ENCODE data around the gene ANKFN1. TPM values are rescaled to one million over a fixed set of nuclear protein-coding genes. Genes with fewer than 3 reads are reported as not detected.

The ANKFN1 gene
- total RNA-seq, 1 experiment from 2014 or later: not detected

DNA sequence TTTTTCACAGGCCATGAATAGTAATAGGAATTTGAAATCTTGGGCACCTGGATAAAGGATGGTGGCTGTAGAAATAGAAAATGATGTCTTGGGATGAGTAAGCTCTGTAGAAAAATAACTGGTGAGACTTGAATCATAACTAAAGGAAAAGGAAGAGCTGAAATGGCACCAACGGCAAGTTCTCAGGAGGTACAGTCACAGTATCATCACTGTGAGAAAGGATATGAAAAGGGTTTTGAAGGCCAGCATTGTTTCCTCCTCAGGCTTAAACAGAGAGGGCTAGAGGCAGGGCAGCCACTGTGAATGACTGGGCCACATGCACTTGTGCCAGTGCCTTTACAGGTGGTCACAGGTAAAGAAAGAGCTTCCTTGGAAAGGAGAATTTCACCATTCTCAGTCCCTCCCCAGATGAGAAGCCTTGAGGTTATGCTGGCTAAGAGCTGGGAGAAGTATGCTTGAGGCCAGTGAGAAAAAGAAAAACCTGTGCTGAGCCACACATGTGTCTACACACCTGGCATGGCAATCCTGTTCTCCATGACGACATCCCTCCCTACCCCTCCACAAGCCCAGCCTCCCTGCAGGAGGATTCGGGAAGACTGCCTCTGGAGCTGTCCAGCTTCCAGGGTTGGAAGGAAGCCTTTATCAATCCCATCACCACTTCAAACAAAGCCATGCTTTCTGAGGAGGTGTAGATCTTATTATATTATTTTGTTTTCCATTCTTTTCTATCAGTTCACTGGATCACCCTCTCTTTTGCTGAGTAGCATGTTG lies 3.8 kb upstream of the ANKFN1 start:
- TF ChIP-seq, protein P1, sequence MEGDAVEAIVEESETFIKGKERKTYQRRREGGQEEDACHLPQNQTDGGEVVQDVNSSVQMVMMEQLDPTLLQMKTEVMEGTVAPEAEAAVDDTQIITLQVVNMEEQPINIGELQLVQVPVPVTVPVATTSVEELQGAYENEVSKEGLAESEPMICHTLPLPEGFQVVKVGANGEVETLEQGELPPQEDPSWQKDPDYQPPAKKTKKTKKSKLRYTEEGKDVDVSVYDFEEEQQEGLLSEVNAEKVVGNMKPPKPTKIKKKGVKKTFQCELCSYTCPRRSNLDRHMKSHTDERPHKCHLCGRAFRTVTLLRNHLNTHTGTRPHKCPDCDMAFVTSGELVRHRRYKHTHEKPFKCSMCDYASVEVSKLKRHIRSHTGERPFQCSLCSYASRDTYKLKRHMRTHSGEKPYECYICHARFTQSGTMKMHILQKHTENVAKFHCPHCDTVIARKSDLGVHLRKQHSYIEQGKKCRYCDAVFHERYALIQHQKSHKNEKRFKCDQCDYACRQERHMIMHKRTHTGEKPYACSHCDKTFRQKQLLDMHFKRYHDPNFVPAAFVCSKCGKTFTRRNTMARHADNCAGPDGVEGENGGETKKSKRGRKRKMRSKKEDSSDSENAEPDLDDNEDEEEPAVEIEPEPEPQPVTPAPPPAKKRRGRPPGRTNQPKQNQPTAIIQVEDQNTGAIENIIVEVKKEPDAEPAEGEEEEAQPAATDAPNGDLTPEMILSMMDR (IDR thresholded peaks at IDR 0.05; ENCODE audit: unreplicated experiment): no peak
- Mint-ChIP-seq H3K27ac (ENCODE audit: unreplicated experiment) (no peak overlapping the region), H3K27me3 (ENCODE audit: unreplicated experiment) (no peaks in the 10 kb centered on the region), H3K4me3 (ENCODE audit: low read depth, unreplicated experiment) (no peak overlapping the region), H3K36me3 (ENCODE audit: insufficient read depth, unreplicated experiment) (no peaks in the 10 kb centered on the region), H3K4me1 (ENCODE audit: low read depth, unreplicated experiment) (no peaks in the 10 kb centered on the region), H3K9me3 (ENCODE audit: low read depth, unreplicated experiment) (no peaks in the 10 kb centered on the region)
- intact Hi-C loops (cut with micrococcal nuclease; ENCODE audit: unreplicated experiment): loop anchor here (1.0 kb wide), 1 partner anchor 19 kb away; no protein-coding TSS in a partner anchor
- CTCF ChIA-PET: no interaction called here
- no TSS peak for BruUV-seq (replicated peaks)
- no peak for DNase-seq

DNA sequence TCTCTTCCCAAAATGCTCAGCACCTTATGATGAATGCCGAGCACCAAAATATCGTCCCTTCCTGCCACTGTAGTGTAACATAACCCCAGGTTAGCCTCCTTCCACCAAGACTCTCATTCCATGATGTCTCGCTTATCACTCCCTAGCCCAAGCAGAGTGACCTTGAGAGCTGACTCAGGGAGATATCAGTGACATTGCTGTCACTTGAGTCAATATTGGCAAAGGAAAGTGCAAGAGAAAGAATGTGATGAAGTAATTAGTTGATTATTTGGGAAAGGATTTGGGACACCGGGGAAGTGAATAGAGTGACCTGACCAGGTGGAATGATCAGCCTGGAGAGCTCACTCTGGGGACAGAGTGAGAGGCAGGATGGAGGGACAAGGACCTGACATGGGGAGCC lies 2.6 kb upstream of the ANKFN1 start:
- H3K27ac Mint-ChIP-seq (ENCODE audit: unreplicated experiment): no peak overlapping the region
- no peak overlapping the region for H3K4me3 Mint-ChIP-seq (ENCODE audit: low read depth, unreplicated experiment)
- H3K36me3 Mint-ChIP-seq (ENCODE audit: insufficient read depth, unreplicated experiment): no peaks in the 10 kb centered on the region
- H3K4me1 Mint-ChIP-seq (ENCODE audit: low read depth, unreplicated experiment): no peaks in the 10 kb centered on the region
- intact Hi-C loops (cut with micrococcal nuclease; ENCODE audit: unreplicated experiment): no loop called here
- H3K27me3 Mint-ChIP-seq (ENCODE audit: unreplicated experiment): no peaks in the 10 kb centered on the region
- H3K9me3 Mint-ChIP-seq (ENCODE audit: low read depth, unreplicated experiment): no peaks in the 10 kb centered on the region
- DNase-seq: no peak
- TF ChIP-seq, protein P1 (IDR thresholded peaks at IDR 0.05; ENCODE audit: unreplicated experiment): no peak
- no TSS peak for BruUV-seq (replicated peaks)
- CTCF ChIA-PET: no interaction called here

DNA sequence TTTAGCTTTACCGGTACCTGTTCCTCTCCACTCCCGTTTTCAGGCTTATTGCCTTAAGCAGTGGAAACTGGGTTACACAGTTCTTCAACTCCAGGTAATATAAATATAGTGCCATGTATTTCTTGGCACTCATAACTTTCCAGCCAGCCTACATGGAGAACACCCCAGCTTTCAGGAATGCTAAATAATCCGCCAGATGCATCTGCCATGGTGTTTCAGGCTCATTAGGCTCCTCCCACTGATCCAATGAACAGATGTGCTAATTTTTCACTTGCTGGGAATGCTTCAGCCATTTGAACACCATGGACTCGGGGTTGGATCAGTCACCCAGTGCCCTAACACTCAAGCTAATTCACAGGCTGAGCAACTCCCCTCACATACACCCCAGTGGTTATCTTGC lies 4.6 kb downstream of the ANKFN1 start:
- no peak for DNase-seq
- no peak overlapping the region for H3K4me3 Mint-ChIP-seq (ENCODE audit: low read depth, unreplicated experiment)
- H3K9me3 Mint-ChIP-seq (ENCODE audit: low read depth, unreplicated experiment): no peaks in the 10 kb centered on the region
- no TSS peak for BruUV-seq (replicated peaks)
- TF ChIP-seq, protein P1 (IDR thresholded peaks at IDR 0.05; ENCODE audit: unreplicated experiment): no peak
- H3K4me1 Mint-ChIP-seq (ENCODE audit: low read depth, unreplicated experiment): no peaks in the 10 kb centered on the region
- no peaks in the 10 kb centered on the region for H3K36me3 Mint-ChIP-seq (ENCODE audit: insufficient read depth, unreplicated experiment)
- peaks cover 12% of the 10 kb centered on the region for H3K27me3 Mint-ChIP-seq (ENCODE audit: unreplicated experiment)
- CTCF ChIA-PET: no interaction called here
- intact Hi-C loops (cut with micrococcal nuclease; ENCODE audit: unreplicated experiment): no loop called here
- no peak overlapping the region for H3K27ac Mint-ChIP-seq (ENCODE audit: unreplicated experiment)

DNA sequence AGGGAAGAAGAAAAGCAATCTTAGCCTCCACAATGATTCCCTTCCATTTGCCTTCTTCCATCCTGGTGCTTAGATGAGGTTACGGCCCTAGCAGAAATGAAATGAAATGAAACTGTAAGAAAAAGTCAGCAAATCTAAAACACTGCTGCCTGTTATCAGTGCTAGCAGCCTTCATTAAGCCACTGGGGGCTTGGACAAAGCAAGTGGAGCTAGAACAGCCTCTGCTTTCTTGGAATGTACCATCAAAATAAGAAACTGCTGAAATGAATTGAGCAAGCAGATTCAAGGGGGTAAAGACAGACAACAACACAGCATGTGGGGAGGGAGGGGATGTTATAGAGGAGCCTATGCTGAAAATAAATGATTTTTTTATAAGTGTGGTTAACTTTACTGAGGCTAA lies 5.1 kb downstream of the ANKFN1 start:
- BruUV-seq (replicated peaks): no TSS peak
- TF ChIP-seq, protein P1 (IDR thresholded peaks at IDR 0.05; ENCODE audit: unreplicated experiment): no peak
- Mint-ChIP-seq H3K36me3 (ENCODE audit: insufficient read depth, unreplicated experiment) (no peaks in the 10 kb centered on the region), H3K27me3 (ENCODE audit: unreplicated experiment) (peaks cover 17% of the 10 kb centered on the region), H3K27ac (ENCODE audit: unreplicated experiment) (no peak overlapping the region), H3K4me3 (ENCODE audit: low read depth, unreplicated experiment) (no peak overlapping the region), H3K4me1 (ENCODE audit: low read depth, unreplicated experiment) (no peaks in the 10 kb centered on the region), H3K9me3 (ENCODE audit: low read depth, unreplicated experiment) (no peaks in the 10 kb centered on the region)
- CTCF ChIA-PET: no interaction called here
- intact Hi-C loops (cut with micrococcal nuclease; ENCODE audit: unreplicated experiment): no loop called here
- DNase-seq: no peak

Data from Calu3 (cell line).